Endothelial cell of umbilical vein (primary cell): Measurements from ENCODE around the gene ELOB. TPM values are rescaled to one million over a fixed set of nuclear protein-coding genes. Genes with fewer than 3 reads are reported as not detected.

Experiments used
- BruUV-seq: library from RNA; stranded (reverse); fragments of 400-500 nt; replicated peaks from 2 replicates; lab custom pipeline; 2021; lab: Mats Ljungman, UMichigan
- CTCF ChIA-PET: fragments of 300-600, 350-600 bp; sonication (Branson Sonifier 250); formaldehyde crosslinking; loops from one replicate; lab custom pipeline; 2021; ENCODE audit warnings: antibody characterized with exemption, inconsistent platforms; lab: Charles Lee
- POLR2A ChIA-PET: fragments of 300-600, 350-600 bp; sonication (Branson Sonifier 250); formaldehyde crosslinking; loops from one replicate; lab custom pipeline; 2021; ENCODE audit warnings: antibody characterized with exemption, inconsistent platforms; lab: Charles Lee
- DNase-seq: peaks from one replicate; pipeline ENCODE4 v3.0.0-alpha.2; 2011; ENCODE audit warnings: low read depth, low spot score
- FAIRE-seq: peaks from 2 replicates; lab custom pipeline; 2011; peaks lifted over from hg19 to GRCh38; lab: Jason Lieb, UNC
- H2AFZ ChIP-seq: 2 replicates; pipeline ENCODE4 v1.6.0; 2012; ENCODE audit warnings: low read depth, low read length, control low read depth, inconsistent platforms
- H3K27ac ChIP-seq: 2 replicates; pipeline ENCODE4 v1.5.1; 2011; ENCODE audit warnings: low read depth, mild to moderate bottlenecking, control low read depth, low read length, moderate library complexity; ENCODE audit not compliant: insufficient read depth
- H3K27me3 ChIP-seq, 2 experiments: 2 replicates each; pipeline versions ENCODE4 v1.6.0 to v1.6.1; 2011; ENCODE audit warnings: low read length in 2 of 2, mixed read lengths in 1 of 2; ENCODE audit not compliant: control insufficient read depth in 2 of 2, insufficient read depth in 2 of 2
- H3K36me3 ChIP-seq, 2 experiments: 2 replicates in 1 of 2; 3 replicates in 1 of 2; pipeline ENCODE4 v1.5.1; 2011; ENCODE audit warnings: low read length in 2 of 2, mild to moderate bottlenecking in 1 of 2, moderate library complexity in 1 of 2; ENCODE audit not compliant: control insufficient read depth in 2 of 2, insufficient read depth in 2 of 2; ENCODE audit errors: extremely low read depth in 1 of 2
- H3K4me1 ChIP-seq: 3 replicates; pipeline ENCODE4 v1.5.1; 2011; ENCODE audit warnings: mild to moderate bottlenecking, low read length; ENCODE audit not compliant: control insufficient read depth, insufficient read depth; ENCODE audit errors: extremely low read depth
- H3K4me2 ChIP-seq: 2 replicates; pipeline ENCODE4 v1.6.1; 2011; ENCODE audit warnings: low read length, control low read depth, mixed read lengths; ENCODE audit not compliant: insufficient read depth
- H3K4me3 ChIP-seq, 3 experiments: fragments of 200-600 bp in 1 of 3; sonication (generic), shearing (Covaris generic) in 1 of 3; replicated peaks in 1 of 3; 2 replicates each; pipeline ENCODE4 v1.5.1; 2011 to 2016; ENCODE audit warnings: control low read depth in 3 of 3, low read length in 3 of 3, mild to moderate bottlenecking in 2 of 3, inconsistent platforms in 1 of 3, low read depth in 1 of 3, moderate library complexity in 1 of 3; ENCODE audit not compliant: insufficient read depth in 1 of 3
- H3K79me2 ChIP-seq: 2 replicates; pipeline ENCODE4 v1.6.0; 2012; ENCODE audit warnings: low read length, inconsistent platforms; ENCODE audit not compliant: control insufficient read depth, insufficient read depth
- H3K9ac ChIP-seq: replicated peaks from 2 replicates; pipeline ENCODE3; 2011; ENCODE audit warnings: low read length, control low read depth; ENCODE audit not compliant: insufficient read depth; ENCODE audit errors: extremely low read depth
- H3K9me1 ChIP-seq: replicated peaks from 3 replicates; pipeline ENCODE4 v1.6.0; 2011; ENCODE audit warnings: mild to moderate bottlenecking, low read length; ENCODE audit not compliant: control insufficient read depth, insufficient read depth; ENCODE audit errors: extremely low read depth
- H3K9me3 ChIP-seq: replicated peaks from 2 replicates; pipeline ENCODE4 v1.5.1; 2012; ENCODE audit warnings: low read length, inconsistent platforms; ENCODE audit not compliant: control insufficient read depth, insufficient read depth
- H4K20me1 ChIP-seq: replicated peaks from 2 replicates; pipeline ENCODE3; 2011; ENCODE audit warnings: mild to moderate bottlenecking, low read length; ENCODE audit not compliant: control insufficient read depth, insufficient read depth; ENCODE audit errors: extremely low read depth
- CTCF ChIP-seq, 2 donors: IDR thresholded peaks; 1 replicate in 1 of 2; 2 replicates in 1 of 2; pipeline ENCODE4 v1.5.1; 2011; ENCODE audit warnings: low read length in 2 of 2, mild to moderate bottlenecking in 2 of 2, moderate library complexity in 2 of 2, control low read depth in 1 of 2, inconsistent platforms in 1 of 2, low read depth in 1 of 2; ENCODE audit not compliant: insufficient read depth in 1 of 2; ENCODE audit errors: extremely low read depth in 1 of 2
- EZH2 ChIP-seq: IDR thresholded peaks from 2 replicates; pipeline ENCODE4 v1.6.1; 2012; ENCODE audit warnings: borderline replicate concordance, low read depth, mild to moderate bottlenecking, moderate library complexity, low read length, inconsistent platforms; ENCODE audit not compliant: severe bottlenecking
- FOS ChIP-seq: IDR thresholded peaks from 2 replicates; pipeline ENCODE4 v1.6.1; 2011; ENCODE audit warnings: mild to moderate bottlenecking, low read length, moderate library complexity, borderline replicate concordance; ENCODE audit not compliant: insufficient read depth
- JUN ChIP-seq: IDR thresholded peaks from 2 replicates; pipeline ENCODE4 v1.6.1; 2011; ENCODE audit warnings: borderline replicate concordance, low read depth; ENCODE audit not compliant: insufficient read length, insufficient read depth
- MAX ChIP-seq: IDR thresholded peaks from 2 replicates; pipeline ENCODE4 v1.6.1; 2011; ENCODE audit not compliant: insufficient read depth, insufficient read length
- MYC ChIP-seq: IDR thresholded peaks from one replicate; pipeline ENCODE4 v1.6.1; 2011; ENCODE audit warnings: mild to moderate bottlenecking, low read depth, low read length
- POLR2A ChIP-seq: IDR thresholded peaks from 2 replicates; pipeline ENCODE4 v1.6.1; 2012; ENCODE audit warnings: low read depth, mild to moderate bottlenecking, control low read depth, low read length
- POLR2AphosphoS5 ChIP-seq: IDR thresholded peaks from 2 replicates; pipeline ENCODE4 v1.6.1; 2012; ENCODE audit warnings: low read depth, mild to moderate bottlenecking, control low read depth, low read length, moderate library complexity; ENCODE audit not compliant: insufficient read depth
- dilution Hi-C: fragments of 300-500 bp; cut with MboI; formaldehyde crosslinking; loops from one replicate; pipeline ENCODE4 v1.15.0; 2019; ENCODE audit warnings: low sequenced_read_pairs; ENCODE audit not compliant: extremely low pct_ligation_motif_present
- intact Hi-C: fragments of 100-400 bp; cut with micrococcal nuclease; formaldehyde crosslinking; loops from one replicate; pipeline ENCODE4 v1.10.0; 2022
- polyA plus RNA-seq, 4 experiments: library from polyadenylated mRNA; depleted of rRNA in 3 of 4; stranded (reverse) in 3 of 4; unstranded in 1 of 4; fragments of >200 nt; gene quantifications; 2 replicates each; pipeline versions ENCODE4 v1.2.1 to v1.2.3, GENCODE V29; 2011 to 2012; ENCODE audit warnings: missing spikeins in 1 of 4
- total RNA-seq: library from RNA; stranded (reverse); gene quantifications from 2 replicates; pipeline ENCODE4 v1.2.3, GENCODE V29; 2021

The ELOB gene
- total and polyA plus RNA-seq, 2 donors (not counting 3 experiments of a cell fraction or from before 2014, with no cell fraction given), result 251 to 848 TPM

- H3K4me2 ChIP-seq, result no peak overlapping the region
- no peaks in the 10 kb centered on the region for H3K4me1 ChIP-seq
- H3K79me2 ChIP-seq, result no peaks in the 10 kb centered on the region
- intact Hi-C loops, result no loop called here
- H2AFZ ChIP-seq, result no peak overlapping the region
- no peaks in the 10 kb centered on the region for H4K20me1 ChIP-seq
- CTCF ChIA-PET, result interaction anchor here (1.5 kb wide), 1 partner anchor 25 kb away, joined by 7 read pairs; no protein-coding TSS in a partner anchor
- no peak overlapping the region for H3K9ac ChIP-seq
- no peaks in the 10 kb centered on the region for H3K36me3 ChIP-seq
- TF ChIP-seq POLR2AphosphoS5 (no peak), MYC (no peak), CTCF (IDR thresholded peaks at IDR 0.05; ENCODE audit: extremely low read depth in 1 of 2, insufficient read depth in 1 of 2, low read depth in 1 of 2, low read length in 2 of 2) (no peak), POLR2A (no peak), MAX (no peak), EZH2 (no peak), JUN (no peak), FOS (no peak)
- H3K27ac ChIP-seq, result no peak overlapping the region
- H3K9me3 ChIP-seq, result no peaks in the 10 kb centered on the region
- DNase-seq, result no peak
- dilution Hi-C loops, result no loop called here
- no peak overlapping the region for H3K4me3 ChIP-seq
- POLR2A ChIA-PET, result interaction anchor here (0.7 kb wide), 1 partner anchor 86 kb away, joined by 4 read pairs; no protein-coding TSS in a partner anchor
- no TSS peak for BruUV-seq
- no peaks in the 10 kb centered on the region for H3K9me1 ChIP-seq
- H3K27me3 ChIP-seq, result peaks cover 0 to 4% of the 10 kb centered on the region in 2 experiments
- no peak for FAIRE-seq
Measured at GRCh38 chr16:2813771-2814221, 36.7 kb upstream of the ELOB start.
